Activated T-cell treated with anti-CD3 and anti-CD28 coated beads, Interleukin-2, amount 50 U/mL, for 1 hour (primary cell): ENCODE data around the gene DYNC1I1.

Source experiments
- DNase-seq: peaks from one replicate; pipeline ENCODE4 v3.0.0-alpha.2; 2020

Gene DYNC1I1

GRCh38 chr7:96034940-96035727, 262.8 kb downstream of the DYNC1I1 start:
- DNase-seq: no peak

GRCh38 chr7:96040250-96040772, 268.0 kb downstream of the DYNC1I1 start:
- no peak for DNase-seq

- DNase-seq: no peak
Observed at GRCh38 chr7:96041171-96041570, 268.8 kb downstream of the DYNC1I1 start.

- no peak for DNase-seq
Observed at GRCh38 chr7:96045181-96045580, 272.8 kb downstream of the DYNC1I1 start.

GRCh38 chr7:96045919-96046318, 273.6 kb downstream of the DYNC1I1 start:
- no peak for DNase-seq

- DNase-seq: no peak
Observed at GRCh38 chr7:96052289-96052688, 279.9 kb downstream of the DYNC1I1 start.

GRCh38 chr7:96052860-96053470, 280.6 kb downstream of the DYNC1I1 start:
- DNase-seq: no peak

GRCh38 chr7:96055717-96056116, 283.4 kb downstream of the DYNC1I1 start:
- no peak for DNase-seq

GRCh38 chr7:96059075-96059474, 286.7 kb downstream of the DYNC1I1 start:
- DNase-seq: no peak

GRCh38 chr7:96061009-96061408, 288.7 kb downstream of the DYNC1I1 start:
- no peak for DNase-seq

- DNase-seq: no peak
Observed at GRCh38 chr7:96061844-96062243, 289.5 kb downstream of the DYNC1I1 start.

GRCh38 chr7:96067321-96067720, 295.0 kb downstream of the DYNC1I1 start:
- no peak for DNase-seq

GRCh38 chr7:96069401-96069800, 297.0 kb downstream of the DYNC1I1 start:
- no peak for DNase-seq

- DNase-seq: no peak
Observed at GRCh38 chr7:96074871-96075270, 302.5 kb downstream of the DYNC1I1 start.

GRCh38 chr7:96075510-96076349, 303.4 kb downstream of the DYNC1I1 start:
- DNase-seq: peak; percentile 55

- DNase-seq: no peak
Observed at GRCh38 chr7:96076350-96076707, 304.0 kb downstream of the DYNC1I1 start.

- no peak for DNase-seq
Observed at GRCh38 chr7:96080027-96080426, 307.7 kb downstream of the DYNC1I1 start.

GRCh38 chr7:96084881-96085553, 312.7 kb downstream of the DYNC1I1 start:
- no peak for DNase-seq

- DNase-seq: no peak
Observed at GRCh38 chr7:96085953-96086352, 313.6 kb downstream of the DYNC1I1 start.

GRCh38 chr7:96088579-96088978, 316.2 kb downstream of the DYNC1I1 start:
- no peak for DNase-seq

- DNase-seq: no peak
Observed at GRCh38 chr7:96089511-96089910, 317.2 kb downstream of the DYNC1I1 start.

- DNase-seq: no peak
Observed at GRCh38 chr7:96090756-96091155, 318.4 kb downstream of the DYNC1I1 start.

- DNase-seq: no peak
Observed at GRCh38 chr7:96093435-96093834, 321.1 kb downstream of the DYNC1I1 start.
